G401 (cell line): Measurements from ENCODE around the gene ACSL3. TPM values are rescaled to one million over a fixed set of nuclear protein-coding genes. Genes with fewer than 3 reads are reported as not detected.
"Not testable (repeated sequence)": the region's sequence is repeated elsewhere in the genome, so short reads cannot be mapped to it uniquely, and the experiment has no call there.

ENCODE experiments used
- DNase-seq: peaks from one replicate; pipeline ENCODE4 v3.0.0-alpha.2; 2015; ENCODE audit warnings: low spot score
- in situ Hi-C: cut with HindIII; loops from 2 replicates; pipeline ENCODE4 v1.10.0; 2016; ENCODE audit warnings: low sequenced_read_pairs, mixed read lengths
- total RNA-seq: library from RNA; depleted of rRNA; stranded (reverse); fragments of >200 nt; shearing (Covaris generic); gene quantifications from 2 replicates; pipeline ENCODE4 v1.2.3, GENCODE V29; 2014

ACSL3 gene
- total RNA-seq, 1 experiment from 2014 or later: 124 TPM

DNA sequence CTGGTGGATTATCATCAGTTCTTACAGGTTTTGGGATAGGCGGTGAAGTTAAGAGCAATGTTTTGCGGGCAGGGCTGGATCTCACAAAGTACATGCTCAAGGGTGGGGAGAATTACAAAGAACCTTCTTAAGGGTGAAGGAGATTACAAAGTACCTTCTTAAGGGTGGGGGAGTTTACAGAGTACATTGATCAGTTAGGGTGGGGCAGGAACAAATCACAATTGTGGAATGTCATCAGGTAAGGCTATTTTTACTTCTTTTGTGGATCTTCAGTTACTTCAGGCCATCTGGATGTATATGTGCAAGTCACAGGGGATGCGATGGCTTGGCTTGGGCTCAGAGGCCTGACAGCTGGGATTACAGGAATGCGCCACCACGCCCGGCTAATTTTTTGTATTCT lies 12.8 kb upstream of the ACSL3 start:
- DNase-seq, in situ Hi-C loops: not testable (repeated sequence)

DNA sequence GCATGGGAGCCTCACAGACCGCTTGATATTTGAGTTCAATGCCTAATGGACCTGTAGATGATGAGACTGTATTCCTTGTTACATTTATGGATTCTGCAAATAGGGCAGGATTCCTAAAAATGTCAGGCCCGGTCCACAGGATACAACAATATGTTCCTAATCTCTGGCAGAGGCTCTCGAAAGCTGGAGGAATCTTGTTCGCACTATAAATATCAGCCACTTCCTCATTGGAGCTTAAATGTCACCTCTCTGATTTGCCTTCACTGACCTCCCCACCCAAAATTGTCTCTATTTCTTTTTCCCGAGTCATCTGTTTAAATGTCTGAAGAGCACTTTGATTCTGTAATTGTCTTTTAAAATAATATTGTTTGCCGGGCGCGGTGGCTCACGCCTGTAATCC lies 12.0 kb upstream of the ACSL3 start:
- in situ Hi-C loops: no loop called here
- no peak for DNase-seq

DNA sequence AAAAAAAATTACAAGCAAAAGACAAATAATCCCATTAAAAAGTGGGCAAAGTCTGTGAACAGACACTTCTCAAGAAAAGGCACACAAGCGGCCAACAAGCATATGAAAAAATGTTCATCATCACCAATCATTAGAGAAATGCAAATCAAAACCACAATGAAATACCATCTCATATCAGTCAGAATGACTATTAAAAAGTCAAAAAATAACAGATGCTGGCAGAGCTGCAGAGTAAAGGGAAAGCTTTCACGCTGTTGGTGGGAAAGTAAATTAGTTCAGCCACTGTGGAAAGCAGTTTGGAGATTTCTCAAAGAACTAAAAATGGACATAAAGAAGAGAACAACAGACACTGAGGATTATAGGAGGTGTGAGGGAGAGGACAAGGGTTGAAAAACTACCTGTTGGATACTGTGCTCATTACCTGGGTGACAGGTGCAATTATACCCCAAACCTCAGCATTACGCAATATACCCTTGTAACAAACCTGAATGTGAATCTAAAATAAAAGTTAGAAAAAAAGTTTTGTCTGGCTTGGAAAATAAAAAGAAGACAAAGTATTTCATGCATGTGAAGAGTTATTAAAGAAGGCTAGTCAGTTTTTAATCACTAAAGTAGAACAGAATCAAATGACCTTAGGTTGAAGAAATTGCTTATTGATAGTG lies 8.7 kb upstream of the ACSL3 start:
- in situ Hi-C loops: no loop called here

GRCh38 chr2:222854773-222855700 lies 5.8 kb upstream of the ACSL3 start:
- in situ Hi-C loops: no loop called here
- no peak for DNase-seq

More for the DNA sequence above, 8.7 kb upstream of the ACSL3 start:
- no peak for DNase-seq

GRCh38 chr2:222859786-222860612 lies 837 bp upstream of the ACSL3 start:
- in situ Hi-C loops: no loop called here
- DNase-seq: peak; percentile 48

DNA sequence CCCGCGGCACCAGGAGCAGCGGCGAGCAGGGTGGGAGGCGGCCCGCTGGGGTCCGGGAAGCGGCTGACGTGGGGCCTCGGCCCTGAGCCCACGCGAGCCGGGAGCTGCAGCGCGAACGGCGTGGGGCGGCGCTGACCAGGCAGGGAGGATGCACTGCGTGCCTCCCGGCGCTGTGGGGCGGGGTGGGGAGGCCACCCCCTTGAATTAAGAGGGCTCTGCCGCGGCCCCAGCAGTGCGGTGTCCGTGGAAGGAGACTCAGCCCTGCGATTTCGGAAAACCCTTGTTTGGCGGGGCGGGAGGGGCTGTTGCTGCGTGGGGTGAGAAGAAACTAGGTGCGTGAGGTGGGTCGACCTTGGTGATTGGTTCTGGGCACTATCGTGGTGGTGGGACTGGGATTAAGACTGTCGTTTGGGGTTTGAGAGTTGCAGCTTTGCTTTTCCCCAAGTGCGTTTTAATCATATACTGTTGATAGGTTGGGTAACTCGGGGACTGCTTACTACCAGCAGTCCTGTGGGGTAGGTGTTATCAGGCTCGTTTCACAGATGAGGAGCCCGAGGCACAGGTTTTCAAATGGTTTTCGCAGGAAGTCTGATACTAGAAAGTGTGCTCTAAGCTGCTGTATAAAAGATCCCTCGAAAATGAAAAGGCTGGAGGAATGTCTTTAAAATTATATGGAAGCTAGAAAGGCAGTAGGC lies 722 bp downstream of the ACSL3 start:
- in situ Hi-C loops: no loop called here
- peak; percentile 39 for DNase-seq

DNA sequence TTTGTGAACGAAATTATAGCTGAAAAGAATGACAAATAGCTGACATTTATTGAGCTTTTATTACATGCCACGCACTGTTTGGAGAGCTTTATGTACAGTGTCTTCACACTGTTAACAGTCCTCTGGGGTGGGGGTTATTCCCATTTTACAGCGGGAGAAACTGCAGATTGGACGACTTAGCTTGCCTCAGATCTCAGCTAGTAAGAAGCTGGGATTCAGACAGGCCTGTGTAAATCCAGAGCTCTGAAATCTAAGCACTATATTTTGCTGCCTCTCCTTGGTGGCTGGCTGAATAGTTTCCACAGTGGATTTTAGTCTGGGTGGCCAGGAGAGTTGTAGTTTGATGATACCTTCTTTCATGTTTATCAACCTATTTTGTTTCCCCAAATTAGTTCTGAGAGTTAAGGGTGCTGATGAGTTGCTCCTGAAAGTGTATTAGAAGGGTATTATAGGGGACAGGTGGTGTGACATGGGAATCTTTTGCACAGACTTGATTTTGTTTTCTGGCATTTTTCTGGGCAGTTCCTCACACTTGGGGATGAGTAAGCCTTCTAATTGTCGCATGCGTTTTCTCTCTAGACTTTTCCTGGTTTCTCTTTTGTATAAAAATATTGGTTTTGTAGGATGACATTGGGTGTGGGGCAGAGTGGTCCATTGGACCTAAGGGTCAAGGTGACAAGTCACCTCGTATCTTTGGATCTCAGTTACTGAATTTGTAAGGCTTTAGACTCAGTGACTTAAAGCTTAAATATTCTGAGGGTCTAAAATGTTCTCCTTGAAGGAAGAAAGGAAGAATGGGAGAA lies 1.5 kb downstream of the ACSL3 start:
- in situ Hi-C loops: no loop called here
- DNase-seq: peak; percentile 47

DNA sequence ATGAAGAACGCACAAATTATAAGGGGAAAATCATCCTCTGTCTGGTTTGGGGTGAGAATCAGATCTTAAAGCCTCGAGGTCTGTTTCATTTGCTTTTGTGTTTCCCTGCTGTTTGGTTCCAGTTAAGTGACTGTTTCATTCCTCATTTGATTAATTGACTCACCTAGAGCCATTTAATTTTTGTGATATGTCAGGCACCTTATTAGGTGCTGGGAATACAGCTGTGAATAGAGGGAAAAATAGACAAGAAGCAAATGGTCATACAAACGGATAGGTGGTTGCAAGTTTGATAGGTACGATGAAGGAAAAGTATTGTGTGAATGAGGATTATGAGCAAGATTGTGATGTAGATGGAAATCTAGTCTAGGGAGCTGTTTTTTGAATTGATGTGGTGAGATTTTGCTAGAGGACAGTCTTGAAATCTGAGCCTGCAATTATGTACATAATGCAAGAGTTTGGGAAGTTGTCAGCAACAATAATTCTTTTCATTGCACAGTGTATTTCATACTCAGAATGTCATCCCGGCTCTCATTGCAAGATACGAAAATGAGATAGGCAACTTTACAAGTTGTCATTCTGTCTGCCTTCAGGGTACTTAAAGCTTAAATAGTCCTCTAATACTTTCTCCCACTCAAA lies 2.2 kb downstream of the ACSL3 start:
- in situ Hi-C loops: no loop called here
- no peak for DNase-seq

GRCh38 chr2:222864296-222864695 lies 3.5 kb downstream of the ACSL3 start:
- in situ Hi-C loops: no loop called here
- DNase-seq: no peak

GRCh38 chr2:222865301-222865700 lies 4.5 kb downstream of the ACSL3 start:
- in situ Hi-C loops: no loop called here
- no peak for DNase-seq

GRCh38 chr2:222866358-222866960 lies 5.6 kb downstream of the ACSL3 start:
- no peak for DNase-seq
- in situ Hi-C loops: no loop called here

GRCh38 chr2:222868560-222869251 lies 7.9 kb downstream of the ACSL3 start:
- DNase-seq, in situ Hi-C loops: not testable (repeated sequence)

DNA sequence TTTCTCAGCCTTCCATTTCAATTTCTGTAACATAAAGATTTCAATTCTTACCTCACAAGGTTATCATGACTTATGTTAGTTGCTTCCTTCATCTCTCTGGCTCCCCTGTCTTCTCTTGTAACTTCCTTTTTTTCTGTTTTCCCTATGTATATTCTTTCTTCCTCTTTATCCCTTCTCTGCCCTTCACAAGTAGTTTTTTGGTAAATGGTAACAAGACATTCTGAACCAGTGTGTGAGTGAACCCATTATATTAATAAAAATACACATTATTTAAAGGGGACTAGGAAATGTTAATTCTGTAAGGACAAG lies 8.4 kb downstream of the ACSL3 start:
- no peak for DNase-seq
- in situ Hi-C loops: no loop called here

GRCh38 chr2:222871291-222871690 lies 10.5 kb downstream of the ACSL3 start:
- DNase-seq: no peak
- in situ Hi-C loops: no loop called here

DNA sequence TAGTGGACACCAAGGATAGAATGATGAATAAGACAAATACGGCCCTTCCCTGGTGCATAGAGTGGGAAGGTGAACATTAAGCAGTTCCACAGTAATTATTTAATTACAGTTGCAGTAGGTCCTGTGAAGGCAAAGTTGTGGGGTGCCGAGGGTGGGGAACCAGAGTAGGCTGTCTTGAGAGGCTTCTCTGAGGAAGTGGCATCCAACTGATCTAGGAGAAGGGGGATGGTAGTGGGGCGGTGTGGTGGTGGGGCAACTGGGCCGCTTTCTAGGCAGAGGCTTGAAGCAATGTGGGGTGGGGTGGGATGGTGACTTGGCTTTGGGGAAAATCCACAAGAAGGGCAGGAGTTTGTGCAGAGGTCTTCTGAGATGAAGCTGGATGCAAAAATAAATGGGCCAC lies 11.7 kb downstream of the ACSL3 start:
- no peak for DNase-seq
- in situ Hi-C loops: no loop called here

- DNase-seq: no peak
- in situ Hi-C loops: no loop called here
These were observed 14.6 kb downstream of the ACSL3 start for GRCh38 chr2:222875482-222875881.

DNA sequence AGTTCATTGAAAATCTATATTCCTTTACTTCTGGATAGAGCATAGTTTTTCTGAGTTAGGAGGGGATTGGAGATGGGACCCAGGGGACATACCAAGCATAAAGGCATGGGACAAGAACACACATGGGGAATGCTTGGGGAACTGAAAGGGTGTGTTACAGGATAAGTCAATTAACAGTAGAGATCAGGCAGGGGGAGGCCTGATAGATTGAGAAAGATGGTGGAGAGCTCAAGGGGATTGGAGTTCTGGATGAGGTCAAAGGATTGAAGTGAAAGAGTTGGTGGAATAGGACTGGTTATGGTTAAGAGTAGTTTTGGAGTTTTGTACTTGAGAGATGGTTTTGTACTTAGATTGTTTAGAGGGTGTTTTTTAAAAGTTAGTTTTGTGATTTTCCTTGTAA lies 16.1 kb downstream of the ACSL3 start:
- DNase-seq: no peak
- in situ Hi-C loops: no loop called here
